ENCODE data around the gene SLC22A15.
"Not testable (repeated sequence)": the region's sequence is repeated elsewhere in the genome, so short reads cannot be mapped to it uniquely, and the experiment has no call there.

SLC22A15 gene

DNA sequence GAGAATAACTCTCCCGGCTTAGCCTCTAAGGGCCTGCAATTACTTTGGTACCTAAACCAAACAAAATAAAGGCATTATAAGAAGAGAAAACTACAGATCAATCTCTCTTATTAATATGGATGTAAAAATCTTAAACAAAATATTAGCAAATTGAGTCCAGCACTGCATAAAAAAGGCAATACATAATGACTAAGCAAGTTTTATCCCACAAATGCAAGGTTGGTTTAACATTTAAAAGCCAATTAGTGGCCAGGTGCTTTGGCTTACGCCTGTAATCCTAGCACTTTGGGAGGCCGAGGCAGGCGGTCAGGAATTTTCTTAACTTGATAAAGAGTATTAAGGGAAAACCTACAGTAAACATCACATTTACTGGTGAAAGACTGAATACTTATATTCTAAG, 67.8 kb downstream of the SLC22A15 start:
- DNase-seq = no peak

DNA sequence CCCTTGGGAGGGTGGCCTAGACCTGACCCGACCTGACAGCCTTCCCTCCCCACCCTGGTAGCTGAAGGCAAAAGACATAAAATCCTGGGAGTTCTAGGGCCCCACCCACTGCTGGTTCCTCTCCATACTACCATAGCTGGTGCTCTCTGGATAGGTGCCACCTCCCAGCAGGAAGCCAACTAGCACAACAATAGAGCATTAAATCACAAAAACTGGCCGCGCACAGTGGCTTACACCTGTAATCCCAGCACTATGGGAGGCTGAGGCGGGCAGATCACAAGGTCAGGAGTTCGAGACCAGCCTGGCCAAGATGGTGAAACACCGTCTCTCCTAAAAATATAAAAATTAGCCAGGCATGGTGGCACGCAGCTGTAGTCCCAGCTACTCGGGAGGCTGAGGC, 70.6 kb downstream of the SLC22A15 start:
- DNase-seq = not testable (repeated sequence)

DNA sequence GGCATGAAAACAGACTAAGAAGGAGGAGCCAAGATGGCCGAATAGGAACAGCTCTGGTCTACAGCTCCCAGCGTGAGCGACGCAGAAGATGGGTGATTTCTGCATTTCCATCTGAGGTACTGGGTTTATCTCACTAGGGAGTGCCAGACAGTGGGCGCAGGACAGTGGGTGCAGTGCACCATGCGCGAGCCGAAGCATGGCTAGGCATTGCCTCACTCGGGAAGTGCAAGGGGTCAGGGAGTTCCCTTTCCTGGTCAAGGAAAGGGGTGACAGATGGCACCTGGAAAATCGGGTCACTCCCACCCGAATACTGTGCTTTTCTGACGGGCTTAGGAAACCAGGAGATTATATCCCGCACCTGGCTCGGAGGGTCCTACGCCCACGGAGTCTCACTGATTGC, 75.6 kb downstream of the SLC22A15 start:
- not testable (repeated sequence) for DNase-seq

DNA sequence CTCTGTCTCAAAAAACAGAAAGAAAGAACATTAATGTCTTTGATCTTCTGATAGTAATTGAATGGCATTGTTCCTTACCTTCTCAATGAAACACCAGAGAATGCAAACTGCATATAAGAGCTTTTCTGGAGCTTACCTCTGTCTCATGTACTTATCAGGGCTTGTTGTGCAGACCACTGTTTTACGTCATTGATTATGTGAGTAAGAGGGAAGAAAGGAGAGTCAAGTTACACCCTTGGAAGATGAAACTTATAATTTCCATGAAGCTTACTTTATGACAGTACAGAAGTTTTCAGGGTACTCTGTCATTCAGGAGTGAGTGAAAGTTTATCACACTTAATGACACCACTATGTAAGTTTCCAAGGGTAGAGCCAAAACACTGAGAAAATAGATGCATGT, 85.9 kb downstream of the SLC22A15 start:
- no peak for DNase-seq

DNA sequence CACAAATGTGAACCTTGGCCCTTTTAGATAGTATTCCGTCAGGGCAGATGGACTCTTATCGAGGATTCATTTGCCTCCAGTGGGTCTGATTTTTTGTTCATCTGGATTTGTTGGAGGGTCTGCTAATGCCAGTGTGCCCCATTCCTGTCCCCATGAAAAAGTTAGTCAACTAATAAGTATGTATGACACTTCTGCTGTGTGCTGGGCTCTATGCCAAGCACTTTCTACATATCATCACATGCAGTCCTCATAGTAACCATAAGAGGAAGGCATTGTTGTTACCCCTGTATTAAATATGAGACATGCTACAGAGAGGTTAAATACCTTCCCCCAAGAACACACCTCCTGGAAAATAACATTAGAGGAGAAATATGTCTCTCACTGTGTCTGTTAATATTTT, 88.3 kb downstream of the SLC22A15 start:
- DNase-seq = no peak

DNA sequence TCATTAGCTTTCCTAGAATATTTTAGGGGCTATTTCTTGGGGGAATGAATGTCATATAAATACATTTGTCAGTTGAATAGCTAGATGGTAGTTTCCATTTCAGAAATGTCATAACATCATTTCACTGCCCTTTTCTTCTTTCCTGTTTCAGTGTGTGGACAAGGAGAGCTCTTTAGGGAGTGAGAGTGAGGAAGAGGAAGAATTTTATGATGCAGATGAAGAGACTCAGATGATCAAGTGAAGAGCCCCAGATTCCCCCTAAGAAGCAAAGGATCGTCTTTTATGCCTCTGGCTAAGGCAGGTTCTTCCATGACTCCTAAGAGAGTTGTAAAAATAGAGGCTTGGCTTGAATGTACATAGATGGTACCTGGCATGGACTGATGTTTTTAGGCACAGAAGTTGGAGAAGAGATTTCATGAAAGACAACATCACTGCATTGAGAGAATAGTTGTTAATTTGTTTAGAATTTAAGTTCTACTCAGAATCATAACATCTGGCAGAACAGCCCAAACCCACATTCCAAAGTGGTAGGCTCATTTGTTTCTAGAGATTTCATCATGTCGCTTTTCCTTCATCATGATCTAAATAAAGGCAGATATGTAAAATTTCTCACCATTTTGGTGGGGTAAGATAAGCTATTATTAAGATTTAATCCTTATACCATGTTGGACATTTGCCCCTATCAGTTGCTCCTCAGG, 90.7 kb downstream of the SLC22A15 start:
- no peak for DNase-seq

DNA sequence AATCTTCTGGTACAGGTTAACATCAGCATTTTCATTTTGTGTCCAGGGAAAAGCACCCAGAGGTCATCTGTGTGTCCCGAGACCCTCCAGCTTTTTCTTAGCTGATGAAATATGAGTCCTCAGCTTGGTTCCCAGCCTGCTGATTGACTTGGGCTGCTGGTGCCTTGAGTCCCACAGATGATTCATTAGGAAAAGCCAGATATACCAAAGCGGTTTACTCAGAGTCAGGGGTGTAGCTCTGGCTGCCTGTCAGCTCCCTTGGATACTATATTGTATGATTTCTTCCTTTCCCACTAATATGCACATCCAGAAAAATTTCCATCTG, 91.2 kb downstream of the SLC22A15 start:
- no peak for DNase-seq

DNA sequence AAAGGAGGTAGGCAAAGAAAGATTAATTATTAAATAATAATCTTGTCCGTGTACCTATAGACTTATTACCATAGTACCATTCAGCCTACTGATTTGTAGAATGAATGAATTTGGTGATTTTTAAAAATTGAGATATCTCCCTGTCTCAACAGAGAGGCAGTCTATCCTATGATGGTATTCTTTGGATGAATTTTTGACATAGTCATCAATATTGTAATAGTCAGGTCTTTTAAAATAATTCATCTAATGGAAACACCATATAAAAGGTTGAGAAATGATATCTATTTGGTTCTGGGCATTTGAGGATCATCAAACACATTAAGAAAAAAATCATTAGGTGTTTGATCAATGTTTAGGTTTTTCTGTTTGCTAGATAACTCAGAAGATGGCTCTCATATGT, 99.3 kb downstream of the SLC22A15 start:
- no peak for DNase-seq

DNA sequence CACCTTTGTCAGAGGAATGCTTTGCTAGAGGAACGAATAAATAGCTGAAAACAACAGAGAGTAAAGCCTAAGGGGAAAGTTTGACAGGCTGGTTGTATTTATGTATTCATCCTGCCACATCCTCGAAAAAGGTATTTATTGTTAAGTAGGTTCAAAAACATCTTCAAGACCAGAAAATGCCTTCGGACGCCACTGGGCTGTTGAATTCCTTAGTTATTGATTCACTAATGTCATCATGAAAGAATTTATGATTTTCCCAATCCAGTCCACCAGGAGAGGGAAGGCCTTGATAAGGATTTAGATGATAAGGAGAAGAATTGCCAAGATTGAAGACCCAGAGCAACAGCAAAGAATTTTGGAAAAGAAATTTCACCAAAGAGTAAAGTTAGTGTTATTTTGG, 99.7 kb downstream of the SLC22A15 start:
- DNase-seq = no peak

DNA sequence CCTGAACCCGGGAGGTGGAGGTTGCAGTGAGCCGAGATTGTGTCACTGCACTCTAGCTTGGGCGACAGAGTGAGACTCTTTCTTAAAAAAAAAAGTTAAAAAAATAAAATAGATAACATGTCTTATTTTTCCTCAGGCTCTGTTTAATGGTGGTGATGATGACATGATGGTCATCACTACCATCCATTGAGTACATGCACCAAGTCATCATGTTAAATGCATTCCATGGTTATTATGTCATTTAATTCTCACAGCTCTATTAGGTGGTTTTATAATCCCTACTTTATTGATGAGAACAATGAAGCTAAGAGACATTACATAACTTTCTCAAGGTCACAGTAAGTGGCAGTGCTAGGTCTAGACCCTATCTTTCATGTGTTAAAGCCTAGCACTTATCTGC, 100.5 kb downstream of the SLC22A15 start:
- no peak for DNase-seq

DNA sequence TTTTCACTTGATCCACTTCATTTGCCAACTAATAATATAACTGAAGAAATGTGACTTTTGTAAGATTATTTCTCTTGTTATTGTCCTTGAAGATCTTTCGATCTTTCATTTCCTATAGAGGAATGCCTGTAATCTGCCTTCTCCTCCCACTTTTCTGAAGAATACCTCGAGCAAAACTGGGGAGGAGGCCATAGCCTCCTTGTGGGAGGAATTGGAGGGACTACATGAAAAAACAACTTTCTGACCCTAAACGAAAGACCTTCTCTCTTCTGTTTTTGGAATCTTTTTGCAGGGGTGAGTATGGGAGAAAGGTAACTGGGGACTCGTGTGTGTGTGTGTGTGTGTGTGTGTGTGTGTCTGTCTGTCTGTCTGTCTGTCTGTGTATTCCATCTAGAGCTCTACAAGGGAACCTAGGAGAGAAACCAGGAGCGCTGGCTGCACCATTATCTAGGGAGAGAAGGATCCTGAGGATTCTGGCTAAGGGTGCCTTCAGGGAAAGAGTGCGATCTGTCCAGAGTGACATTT, 102.4 kb downstream of the SLC22A15 start:
- no peak for DNase-seq

DNA sequence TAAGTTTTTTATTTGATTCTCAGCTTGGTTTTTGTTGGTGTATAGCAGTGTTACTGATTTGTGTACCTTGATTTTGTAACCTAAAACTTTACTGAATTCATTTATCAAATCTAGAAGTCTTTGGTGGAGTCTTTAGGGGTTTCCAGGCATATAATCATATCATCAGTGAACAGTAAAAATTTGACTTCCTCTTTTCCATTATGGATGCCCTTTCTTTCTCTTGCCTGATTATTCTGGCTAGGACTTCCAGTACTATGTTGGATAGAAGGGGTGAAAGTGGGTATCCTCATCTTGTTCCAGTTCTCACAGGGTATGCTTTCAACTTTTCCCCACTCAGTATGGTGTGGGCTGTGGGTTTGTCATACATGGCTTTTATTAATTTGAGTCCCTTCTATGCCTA, 111.3 kb downstream of the SLC22A15 start:
- no peak for DNase-seq

DNA sequence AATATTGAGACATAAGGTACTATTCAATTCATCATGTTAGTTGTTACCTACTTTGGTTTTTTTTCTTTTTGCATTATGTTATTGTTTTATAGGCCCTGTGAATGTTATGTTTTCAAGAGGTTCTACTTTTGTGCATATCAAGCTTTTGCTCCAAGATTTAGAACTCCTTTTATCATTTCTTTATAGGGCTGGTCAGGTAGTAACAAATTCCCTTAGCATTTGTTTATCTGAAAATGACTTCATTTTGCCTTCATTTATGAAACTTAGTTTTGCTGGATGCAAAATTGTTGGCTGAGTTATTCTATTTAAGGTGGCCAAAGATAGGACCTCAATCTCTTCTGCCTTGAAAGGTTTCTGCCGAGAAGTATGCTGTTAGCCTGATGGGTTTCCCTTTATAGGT, 113.6 kb downstream of the SLC22A15 start:
- DNase-seq = no peak

DNA sequence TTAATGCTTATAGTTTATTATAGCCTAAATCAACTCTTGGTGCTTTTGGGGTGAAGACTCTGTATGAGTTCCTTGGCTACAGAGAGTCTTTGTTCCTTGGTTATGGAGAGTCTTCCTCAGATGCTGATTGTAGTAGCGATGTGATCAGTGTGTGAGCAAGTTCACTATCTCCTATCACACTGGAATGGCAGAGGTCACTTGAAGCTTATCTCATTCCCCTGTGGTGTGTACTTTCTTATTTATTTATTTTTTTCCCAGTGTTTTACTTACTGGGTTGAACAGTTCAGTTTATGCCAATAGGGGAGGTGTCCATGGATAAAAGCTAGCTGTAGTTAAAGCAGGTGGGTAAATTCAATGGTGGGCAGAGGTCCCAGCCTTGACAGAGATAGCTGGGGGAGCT, 114.8 kb downstream of the SLC22A15 start:
- DNase-seq = no peak

DNA sequence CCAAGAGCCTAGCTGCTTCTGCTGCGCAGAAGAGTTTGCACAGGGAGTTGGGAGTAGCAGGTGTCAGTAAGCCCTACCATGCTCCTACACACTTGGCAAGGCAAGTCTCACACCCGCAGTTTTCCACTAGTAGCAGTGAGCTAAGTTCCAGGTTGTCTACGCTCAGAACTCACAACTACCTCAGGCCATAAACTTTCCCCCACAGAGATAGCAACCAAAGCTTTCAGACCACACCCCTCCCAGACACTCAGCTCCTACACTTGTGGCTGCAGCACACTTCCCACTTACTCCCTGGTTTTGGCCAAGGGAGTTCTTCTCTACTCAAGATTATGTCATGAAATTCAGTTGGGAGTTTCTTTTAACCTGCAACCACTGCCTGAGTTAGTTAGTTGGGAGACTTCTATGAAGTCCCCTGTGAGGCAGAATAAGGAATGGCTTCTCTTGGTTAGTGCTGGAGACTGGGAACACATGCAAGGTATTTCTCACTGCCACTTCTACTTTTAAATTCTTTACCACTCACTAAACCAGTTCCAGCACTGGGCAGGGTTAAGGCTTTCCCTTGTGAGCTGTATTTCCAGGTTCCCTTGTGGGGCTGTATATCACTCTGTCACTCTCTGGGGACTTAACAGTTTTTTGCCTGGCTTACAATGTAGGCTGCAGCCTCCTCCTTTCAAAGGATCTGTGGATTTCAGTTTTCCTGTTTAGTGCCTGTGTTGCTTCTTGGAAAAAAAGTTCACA, 116.6 kb downstream of the SLC22A15 start:
- no peak for DNase-seq

DNA sequence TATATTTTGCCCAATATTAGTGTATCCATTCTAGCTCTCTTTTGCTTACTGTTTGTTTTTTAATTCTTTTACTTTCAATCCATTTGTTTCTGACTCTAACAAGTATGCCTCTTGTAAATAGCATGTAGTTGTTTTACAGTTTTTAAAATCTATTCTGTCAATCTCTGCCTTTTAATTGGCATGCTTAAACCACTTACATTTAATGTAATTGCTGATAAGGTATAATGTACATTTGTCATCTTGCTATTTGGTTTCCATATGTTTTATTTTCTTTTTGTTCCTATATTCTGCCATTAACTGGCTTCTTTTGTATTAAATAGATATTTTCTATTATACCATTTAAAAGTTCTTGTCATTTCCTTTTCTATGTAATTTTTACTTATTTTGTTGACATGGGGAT, 118.7 kb downstream of the SLC22A15 start:
- DNase-seq = no peak

DNA sequence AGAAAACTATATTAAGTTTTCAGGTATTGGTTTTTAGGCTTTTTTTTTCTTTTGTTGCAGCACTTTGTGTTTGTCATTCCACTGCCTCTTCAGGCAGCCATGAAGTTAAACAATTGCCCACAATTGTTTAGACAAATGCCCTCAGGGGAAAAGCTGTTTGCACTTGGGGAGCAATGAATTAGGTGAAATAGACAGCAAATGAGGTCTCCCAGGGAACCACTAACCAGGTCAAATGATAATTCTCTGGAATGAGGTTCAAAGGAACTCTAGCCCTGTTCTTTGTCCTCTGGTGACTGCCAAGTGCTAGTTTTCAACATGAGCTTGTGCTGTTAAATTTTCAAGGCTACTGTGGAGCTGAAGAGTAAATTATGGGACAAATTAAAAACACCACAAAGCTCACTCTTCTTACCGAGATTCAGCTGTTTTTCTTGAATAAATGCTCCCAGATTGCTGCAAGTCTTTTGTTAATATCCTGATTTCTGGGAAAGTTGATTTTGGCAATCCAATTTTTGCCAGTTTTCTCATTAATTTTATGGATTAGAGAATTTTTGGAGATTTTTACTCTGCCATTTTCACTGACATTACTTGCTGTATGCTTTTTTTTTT, 119.8 kb downstream of the SLC22A15 start:
- no peak for DNase-seq

DNA sequence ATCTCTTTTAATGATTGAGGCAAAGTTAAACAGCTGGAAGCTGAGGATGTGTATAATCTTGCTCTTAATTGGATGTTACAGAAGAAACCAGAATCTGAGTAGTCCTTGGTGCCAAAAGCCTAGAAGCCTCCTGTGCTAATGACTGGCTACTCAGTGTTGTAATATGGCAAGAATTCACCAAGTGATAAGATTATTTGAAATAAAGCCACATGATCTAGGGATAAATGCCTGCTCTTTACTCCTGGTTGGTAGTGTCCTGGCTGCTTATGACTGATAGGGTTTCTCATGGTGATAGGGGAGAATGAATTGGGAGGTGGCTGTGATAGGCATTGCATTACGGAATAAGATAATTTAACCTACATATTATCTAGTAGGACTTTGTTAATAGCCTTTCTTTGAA, 121.3 kb downstream of the SLC22A15 start:
- no peak for DNase-seq

DNA sequence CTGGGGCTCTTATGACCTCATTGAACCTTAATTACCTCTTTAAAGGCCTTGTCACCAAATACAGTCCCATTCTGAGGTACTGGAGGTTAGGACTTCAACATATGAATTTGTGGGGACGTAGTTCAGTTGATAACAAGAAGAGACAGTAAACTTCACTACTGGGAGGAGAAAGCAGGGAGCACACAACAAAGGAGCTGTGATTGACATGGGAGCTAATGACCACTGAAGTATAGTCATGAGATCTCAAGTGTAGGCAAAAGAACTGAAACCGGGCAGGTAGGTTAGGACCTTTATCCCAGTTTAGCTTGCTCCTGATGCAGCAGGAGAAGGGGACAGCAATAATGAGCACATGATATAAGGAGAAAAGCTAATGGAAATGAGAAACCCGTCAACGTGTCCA, 123.1 kb downstream of the SLC22A15 start:
- no peak for DNase-seq

DNA sequence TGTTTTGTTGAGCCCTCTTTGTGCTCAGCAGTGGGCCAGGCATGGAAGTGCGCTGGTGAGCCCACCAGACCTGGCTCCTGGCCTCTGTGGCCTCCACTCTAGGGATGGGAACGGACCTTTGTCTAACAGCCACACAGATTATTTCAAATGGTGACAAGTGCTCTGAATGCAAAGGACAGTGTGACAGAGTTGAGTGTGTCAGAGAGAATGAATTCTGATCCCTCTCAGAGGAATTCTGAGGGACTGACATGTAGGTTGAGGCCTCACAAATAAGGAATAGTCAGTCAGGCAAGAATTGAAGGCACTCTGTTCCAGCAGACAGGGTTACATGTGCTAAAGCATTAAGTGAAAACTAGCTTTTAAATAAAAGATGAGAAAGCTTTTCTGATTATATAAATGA, 123.6 kb downstream of the SLC22A15 start:
- DNase-seq = no peak

DNA sequence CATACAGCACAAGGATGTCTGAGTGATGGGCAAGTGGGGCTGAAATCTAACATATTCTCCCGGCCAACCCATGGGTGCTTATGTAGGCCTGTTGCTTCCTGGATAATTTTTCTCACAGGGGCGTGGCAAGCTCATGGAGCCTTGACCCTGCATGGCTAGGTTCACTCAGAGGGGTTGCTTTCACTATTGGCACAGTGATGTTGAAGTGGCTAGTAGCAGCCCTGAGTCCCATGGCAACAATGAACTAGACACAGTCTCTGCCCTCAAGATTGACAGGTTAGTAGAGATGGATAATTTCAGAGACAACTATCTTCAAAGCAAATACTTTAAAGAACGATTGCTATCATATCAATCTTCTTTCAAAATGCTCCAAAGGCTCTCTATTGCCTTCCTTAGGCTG, 128.4 kb downstream of the SLC22A15 start:
- no peak for DNase-seq

DNA sequence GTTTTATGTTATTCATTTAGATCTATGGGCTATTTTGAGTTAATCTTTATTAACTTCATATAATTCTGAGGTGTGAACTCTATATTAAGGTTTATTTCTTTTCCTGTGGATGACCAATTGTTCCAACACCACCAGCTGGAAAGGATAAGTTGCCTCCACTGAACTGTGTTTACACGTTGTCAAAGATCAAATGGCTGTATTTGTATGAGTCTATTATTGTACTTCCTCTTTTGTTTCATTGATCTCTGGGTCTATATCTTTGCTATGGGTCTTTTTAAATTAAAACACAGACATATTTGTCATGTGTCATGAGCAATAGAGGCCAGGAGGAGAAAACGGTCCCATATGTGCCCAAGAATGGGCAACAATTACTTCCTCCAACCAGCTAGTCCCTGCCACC, 129.7 kb downstream of the SLC22A15 start:
- no peak for DNase-seq

DNA sequence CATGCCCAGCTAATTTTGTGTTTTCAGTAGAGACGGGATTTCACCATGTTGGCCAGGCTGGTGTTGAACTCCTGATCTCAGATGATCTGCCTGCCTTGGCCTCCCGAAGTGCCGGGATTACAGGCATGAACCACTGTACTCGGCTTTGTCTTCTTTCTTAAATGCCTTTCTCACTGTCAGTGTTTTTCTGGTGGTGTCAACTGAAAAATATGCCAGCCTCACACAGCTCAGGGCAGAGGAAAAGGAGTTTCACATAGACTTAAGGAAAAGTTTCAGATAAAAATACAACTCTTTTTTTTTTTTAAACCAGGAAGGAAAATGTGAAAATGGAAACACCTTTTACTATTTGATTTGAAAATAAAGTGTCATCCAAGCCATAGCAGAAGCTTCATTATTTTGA, 130.3 kb downstream of the SLC22A15 start:
- DNase-seq = no peak

DNA sequence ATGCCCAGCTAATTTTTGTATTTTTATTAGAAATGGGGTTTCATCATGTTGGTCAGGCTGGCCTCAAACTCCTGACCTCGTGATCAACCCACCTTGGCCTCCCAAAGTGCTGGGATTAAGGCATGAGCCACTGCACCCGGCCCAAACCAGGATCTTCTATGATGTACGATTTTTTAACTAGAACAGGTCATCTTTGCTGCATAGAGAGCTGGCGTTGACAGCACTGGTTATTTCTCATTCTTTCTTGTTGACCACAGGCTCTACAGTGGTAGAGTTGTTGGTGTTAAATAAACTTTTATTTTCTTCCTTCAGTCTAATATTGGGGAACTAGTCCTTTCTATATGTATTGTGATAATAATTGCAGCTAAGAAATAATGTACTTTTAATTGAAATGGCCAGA, 131.1 kb downstream of the SLC22A15 start:
- DNase-seq = no peak

Measured in DMS79 (cell line).